Esophagus muscularis mucosa (tissue), 4 donors: Measurements from ENCODE around the gene ACSBG1. TPM values are rescaled to one million over a fixed set of nuclear protein-coding genes. Genes with fewer than 3 reads are reported as not detected.

Experiments
- DNase-seq: peaks from one replicate; pipeline ENCODE4 v3.0.0-alpha.2; 2017; ENCODE audit errors: extremely low spot score
- H3K27ac ChIP-seq, 4 donors: fragments of 200-600 bp; sonication (generic); replicated peaks in 1 of 4; 1 replicate in 3 of 4; 2 replicates in 1 of 4; pipeline ENCODE4 v1.5.1; 2016 to 2019; ENCODE audit warnings: mild to moderate bottlenecking in 1 of 4
- H3K27me3 ChIP-seq, 4 donors: fragments of 200-600 bp; sonication (generic); one replicate each; pipeline versions ENCODE4 v1.5.1 to v1.6.0; 2016 to 2019
- H3K36me3 ChIP-seq, 4 donors: fragments of 200-600 bp; sonication (generic); one replicate each; pipeline ENCODE4 v1.5.1; 2016 to 2019
- H3K4me1 ChIP-seq, 4 donors: fragments of 200-600 bp; sonication (generic); one replicate each; pipeline ENCODE4 v1.5.1; 2016 to 2019
- H3K4me3 ChIP-seq, 4 donors: fragments of 200-600 bp; sonication (generic); 1 replicate in 2 of 4; 2 replicates in 2 of 4; pipeline ENCODE4 v1.5.1; 2016 to 2019; ENCODE audit warnings: mild to moderate bottlenecking in 4 of 4, moderate library complexity in 1 of 4
- H3K9me3 ChIP-seq, 4 donors: fragments of 200-600 bp; sonication (generic); 1 replicate in 3 of 4; 2 replicates in 1 of 4; pipeline ENCODE4 v1.5.1; 2016 to 2019
- EP300 ChIP-seq: sonication (generic); formaldehyde crosslinking; IDR thresholded peaks from one replicate; pipeline ENCODE4 v1.6.1; 2017; ENCODE audit warnings: antibody characterized with exemption
- POLR2A ChIP-seq: fragments of 450-650 bp; IDR thresholded peaks from one replicate; pipeline ENCODE4 v1.6.1; 2017; ENCODE audit warnings: antibody characterized with exemption, moderate library complexity, mild to moderate bottlenecking, low read depth
- POLR2AphosphoS5 ChIP-seq, 2 donors: sonication (generic); formaldehyde crosslinking; IDR thresholded peaks; one replicate each; pipeline ENCODE4 v1.6.1; 2017; ENCODE audit warnings: antibody characterized with exemption in 2 of 2
- WGBS: methylation state at CpG from one replicate; pipeline ENCODE4 v1.1.5; 2018; 5-methylcytosine and 5-hydroxymethylcytosine counted together
- intact Hi-C: fragments of 100-400 bp; cut with DNase I; formaldehyde crosslinking; loops from one replicate; pipeline ENCODE4 v1.15.1; 2023
- total RNA-seq, 4 donors: library from RNA; depleted of rRNA; stranded (reverse); fragments of >200 nt; gene quantifications; one replicate each; pipeline versions ENCODE4 v1.1.0 to v1.2.1, GENCODE V29; 2016
- TF ChIP-seq, protein P1 (sequence below), 3 experiments: fragments of 200-600 bp in 2 of 3; fragments of 450-650 bp in 1 of 3; sonication (generic) in 2 of 3; IDR thresholded peaks; one replicate each; pipeline ENCODE4 v1.5.1; 2017 to 2019; ENCODE audit warnings: antibody characterized with exemption in 3 of 3, mild to moderate bottlenecking in 2 of 3, moderate library complexity in 1 of 3

The ACSBG1 gene
- total RNA-seq, 4 donors from 2014 or later: 0.33 to 2.5 (median 1.8) TPM

DNA sequence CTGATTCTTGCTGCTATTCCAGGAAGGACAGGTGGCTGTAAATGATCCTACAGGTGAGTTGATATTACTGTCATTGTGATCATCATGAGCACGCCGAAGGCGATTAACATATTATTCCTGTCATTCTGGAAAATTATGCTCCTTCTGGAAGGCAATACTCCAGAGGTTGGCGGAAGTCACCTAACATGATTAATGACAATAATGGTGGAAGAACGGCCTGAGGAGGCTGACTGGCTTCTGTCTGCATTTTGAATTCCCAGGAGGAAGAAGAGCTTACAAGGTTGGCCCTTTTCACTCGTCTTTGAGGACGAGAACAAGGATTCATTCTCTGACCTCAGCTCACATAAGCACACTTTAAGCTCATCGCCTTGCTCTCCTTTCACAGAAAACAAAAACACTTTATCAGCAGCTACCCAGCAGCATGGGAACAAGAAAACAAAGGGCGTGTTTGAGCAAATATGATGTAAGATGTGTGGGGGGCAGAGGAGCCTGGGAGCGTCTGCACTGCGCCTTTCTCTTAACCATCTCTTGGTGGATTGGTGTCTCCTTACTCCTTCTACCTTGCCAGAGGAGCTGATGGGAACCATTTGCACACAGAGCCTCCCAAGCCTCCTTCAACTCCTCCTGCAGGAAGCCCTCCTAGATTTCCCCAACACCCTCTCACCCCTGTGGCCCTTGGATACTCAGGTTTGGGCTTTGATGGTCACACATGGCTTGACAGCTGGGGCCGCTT is 23.0 kb downstream of the ACSBG1 start:
- Histone ChIP-seq H3K4me1 (peaks cover 46 to 74% (median 52%) of the 10 kb centered on the region in 4 donors), H3K27ac (peak overlapping the region in 1 of 4 donors; percentile 56), H3K4me3 (no peak overlapping the region), H3K9me3 (no peaks in the 10 kb centered on the region), H3K27me3 (no peaks in the 10 kb centered on the region), H3K36me3 (no peaks in the 10 kb centered on the region)
- TF ChIP-seq POLR2AphosphoS5 (IDR thresholded peaks at IDR 0.05) (no peak), POLR2A (no peak), EP300 (no peak)
- TF ChIP-seq, protein P1, sequence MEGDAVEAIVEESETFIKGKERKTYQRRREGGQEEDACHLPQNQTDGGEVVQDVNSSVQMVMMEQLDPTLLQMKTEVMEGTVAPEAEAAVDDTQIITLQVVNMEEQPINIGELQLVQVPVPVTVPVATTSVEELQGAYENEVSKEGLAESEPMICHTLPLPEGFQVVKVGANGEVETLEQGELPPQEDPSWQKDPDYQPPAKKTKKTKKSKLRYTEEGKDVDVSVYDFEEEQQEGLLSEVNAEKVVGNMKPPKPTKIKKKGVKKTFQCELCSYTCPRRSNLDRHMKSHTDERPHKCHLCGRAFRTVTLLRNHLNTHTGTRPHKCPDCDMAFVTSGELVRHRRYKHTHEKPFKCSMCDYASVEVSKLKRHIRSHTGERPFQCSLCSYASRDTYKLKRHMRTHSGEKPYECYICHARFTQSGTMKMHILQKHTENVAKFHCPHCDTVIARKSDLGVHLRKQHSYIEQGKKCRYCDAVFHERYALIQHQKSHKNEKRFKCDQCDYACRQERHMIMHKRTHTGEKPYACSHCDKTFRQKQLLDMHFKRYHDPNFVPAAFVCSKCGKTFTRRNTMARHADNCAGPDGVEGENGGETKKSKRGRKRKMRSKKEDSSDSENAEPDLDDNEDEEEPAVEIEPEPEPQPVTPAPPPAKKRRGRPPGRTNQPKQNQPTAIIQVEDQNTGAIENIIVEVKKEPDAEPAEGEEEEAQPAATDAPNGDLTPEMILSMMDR (IDR thresholded peaks at IDR 0.05): no peak
- no peak for DNase-seq
- intact Hi-C loops: no loop called here
- WGBS: 80% methylated on average over 12 of the region's 12 CpGs

GRCh38 chr15:78210349-78210717 is 24.0 kb downstream of the ACSBG1 start:
- Histone ChIP-seq H3K36me3 (no peaks in the 10 kb centered on the region), H3K27ac (peak overlapping the region in 3 of 4 donors; percentile 49 to 62 (median 56)), H3K4me1 (peaks cover 36 to 67% (median 50%) of the 10 kb centered on the region in 4 donors), H3K9me3 (no peaks in the 10 kb centered on the region), H3K4me3 (no peak overlapping the region), H3K27me3 (no peaks in the 10 kb centered on the region)
- DNase-seq: no peak
- TF ChIP-seq POLR2A (no peak), POLR2AphosphoS5 (IDR thresholded peaks at IDR 0.05) (no peak), EP300 (no peak)
- TF ChIP-seq, protein P1 (IDR thresholded peaks at IDR 0.05): no peak
- intact Hi-C loops: no loop called here
- whole genome bisulfite sequencing: 71% methylated on average over 5 of the region's 5 CpGs

- TF ChIP-seq, protein P1 (IDR thresholded peaks at IDR 0.05): no peak
- TF ChIP-seq POLR2A (no peak), EP300 (no peak), POLR2AphosphoS5 (IDR thresholded peaks at IDR 0.05) (no peak)
- Histone ChIP-seq H3K27ac (peak overlapping the region in 3 of 4 donors; percentile 49 to 62 (median 56)), H3K4me3 (no peak overlapping the region), H3K9me3 (no peaks in the 10 kb centered on the region), H3K36me3 (no peaks in the 10 kb centered on the region), H3K27me3 (no peaks in the 10 kb centered on the region), H3K4me1 (peaks cover 40 to 70% (median 51%) of the 10 kb centered on the region in 4 donors)
- WGBS: 65% methylated on average over 9 of the region's 9 CpGs
- intact Hi-C loops: no loop called here
- DNase-seq: no peak
Measured at GRCh38 chr15:78209646-78210348, 24.6 kb downstream of the ACSBG1 start.

DNA sequence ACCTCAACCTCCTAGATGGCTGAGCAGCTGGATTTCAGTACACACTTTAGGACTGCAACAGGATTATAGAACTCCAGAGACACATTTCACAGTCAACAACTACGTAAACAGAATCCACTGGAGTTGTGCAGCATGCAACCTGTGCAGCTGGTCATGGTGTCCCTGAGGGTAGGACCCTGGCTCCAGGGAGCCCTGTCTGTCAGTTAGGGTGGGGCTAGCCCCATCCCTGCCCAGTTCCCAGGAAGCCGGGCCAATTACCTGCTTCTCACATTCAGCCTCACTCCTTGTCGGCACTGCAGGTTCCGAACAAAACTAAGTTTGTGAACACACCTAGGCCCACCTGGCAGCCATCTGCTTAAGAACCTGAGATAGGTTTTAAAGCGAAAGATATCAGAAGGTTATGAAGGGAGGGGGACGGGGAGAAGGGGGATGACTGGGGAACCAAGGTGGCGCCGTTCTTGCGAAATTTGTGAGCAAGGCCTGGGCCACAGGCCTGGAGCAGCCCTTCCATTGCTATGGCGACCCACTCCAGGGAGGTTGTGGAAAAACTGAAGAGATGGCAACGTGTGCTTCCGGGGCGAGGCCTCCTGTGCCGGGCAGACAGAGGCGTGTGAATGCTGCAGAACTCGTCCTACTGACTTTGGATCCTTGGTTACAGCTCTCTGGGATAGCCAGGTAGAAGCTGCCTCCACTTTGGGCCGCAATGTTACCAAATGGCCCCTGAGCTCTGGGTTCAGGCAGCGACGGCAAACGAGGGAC is 25.3 kb downstream of the ACSBG1 start:
- Histone ChIP-seq H3K4me3 (no peak overlapping the region), H3K36me3 (no peaks in the 10 kb centered on the region), H3K4me1 (peaks cover 39 to 72% (median 56%) of the 10 kb centered on the region in 4 donors), H3K9me3 (no peaks in the 10 kb centered on the region), H3K27ac (peak overlapping the region in 3 of 4 donors; percentile 49 to 62 (median 56)), H3K27me3 (no peaks in the 10 kb centered on the region)
- TF ChIP-seq, protein P1 (IDR thresholded peaks at IDR 0.05): no peak
- no peak for DNase-seq
- 85% methylated on average over 19 of the region's 20 CpGs for WGBS
- intact Hi-C loops: no loop called here
